Colonic mucosa (tissue), 4 donors: ENCODE results near the gene CHCHD3. TPM values are rescaled to one million over a fixed set of nuclear protein-coding genes. Genes with fewer than 3 reads are reported as not detected.

Experiments
- DNase-seq: peaks from one replicate; pipeline ENCODE4 v3.0.0-alpha.2; 2020
- H3K27ac ChIP-seq: fragments of 200-600 bp; one replicate; pipeline ENCODE4 v1.8.0; 2021
- H3K27me3 ChIP-seq: fragments of 200-600 bp; one replicate; pipeline ENCODE4 v1.8.0; 2021
- H3K36me3 ChIP-seq: fragments of 200-600 bp; one replicate; pipeline ENCODE4 v1.8.0; 2021
- H3K4me1 ChIP-seq: fragments of 200-600 bp; one replicate; pipeline ENCODE4 v1.8.0; 2021; ENCODE audit warnings: mild to moderate bottlenecking
- H3K4me3 ChIP-seq: fragments of 200-600 bp; one replicate; pipeline ENCODE4 v1.8.0; 2021
- H3K9ac ChIP-seq, 2 donors: one replicate each; pipeline ENCODE4 v1.7.0; 2013; ENCODE audit warnings: control low read depth in 2 of 2, low read depth in 2 of 2, low read length in 2 of 2
- H3K9me3 ChIP-seq: fragments of 200-600 bp; one replicate; pipeline ENCODE4 v1.8.0; 2021
- intact Hi-C: fragments of 100-400 bp; cut with DNase I; formaldehyde crosslinking; loops from one replicate; pipeline ENCODE4 v1.14.1; 2022
- total RNA-seq, 2 donors: library from RNA; stranded (reverse); fragmentation: NEBNext Ultra II Directional in 1 of 2; extraction: Animal tissue kit (Norgen Biotek cat#: 25700) in 1 of 2; gene quantifications; one replicate each; pipeline ENCODE4 v1.2.1, GENCODE V29; 2021
- TF ChIP-seq, protein P1 (sequence below): fragments of 200-600 bp; IDR thresholded peaks from one replicate; pipeline ENCODE4 v1.8.0; 2022; ENCODE audit warnings: antibody characterized with exemption, mild to moderate bottlenecking
- donor health status: healthy.
- donor health status: DM: no; HTN: no; CAD: no.
- donor health status: DM: no; HTN: no; CAD: no.

CHCHD3 gene
- total RNA-seq, 2 donors from 2014 or later, result 81.5 to 112 TPM

DNA sequence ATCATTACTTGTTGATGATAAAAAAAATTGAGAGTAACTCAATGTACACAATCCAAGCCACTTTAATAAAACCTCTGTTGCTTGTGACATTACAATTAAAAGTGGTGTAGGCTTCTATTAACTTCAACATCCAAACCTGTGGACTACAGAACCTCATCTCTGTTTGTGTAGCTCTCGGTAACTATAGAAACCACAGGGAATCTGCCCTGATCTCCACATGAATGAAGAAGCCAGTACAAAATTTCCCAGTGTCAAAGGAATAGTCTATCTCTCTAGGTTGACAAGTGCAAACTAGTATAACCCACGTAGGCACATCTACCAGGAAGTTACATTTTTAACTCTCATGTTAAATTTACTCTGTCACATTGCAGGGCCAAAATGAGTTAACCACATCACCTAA is 204.3 kb downstream of the CHCHD3 start:
- no peaks in the 10 kb centered on the region for H3K27me3 ChIP-seq
- H3K9ac ChIP-seq, result no peak overlapping the region
- no peak overlapping the region for H3K27ac ChIP-seq
- no peaks in the 10 kb centered on the region for H3K4me1 ChIP-seq
- H3K9me3 ChIP-seq, result no peaks in the 10 kb centered on the region
- TF ChIP-seq, protein P1, sequence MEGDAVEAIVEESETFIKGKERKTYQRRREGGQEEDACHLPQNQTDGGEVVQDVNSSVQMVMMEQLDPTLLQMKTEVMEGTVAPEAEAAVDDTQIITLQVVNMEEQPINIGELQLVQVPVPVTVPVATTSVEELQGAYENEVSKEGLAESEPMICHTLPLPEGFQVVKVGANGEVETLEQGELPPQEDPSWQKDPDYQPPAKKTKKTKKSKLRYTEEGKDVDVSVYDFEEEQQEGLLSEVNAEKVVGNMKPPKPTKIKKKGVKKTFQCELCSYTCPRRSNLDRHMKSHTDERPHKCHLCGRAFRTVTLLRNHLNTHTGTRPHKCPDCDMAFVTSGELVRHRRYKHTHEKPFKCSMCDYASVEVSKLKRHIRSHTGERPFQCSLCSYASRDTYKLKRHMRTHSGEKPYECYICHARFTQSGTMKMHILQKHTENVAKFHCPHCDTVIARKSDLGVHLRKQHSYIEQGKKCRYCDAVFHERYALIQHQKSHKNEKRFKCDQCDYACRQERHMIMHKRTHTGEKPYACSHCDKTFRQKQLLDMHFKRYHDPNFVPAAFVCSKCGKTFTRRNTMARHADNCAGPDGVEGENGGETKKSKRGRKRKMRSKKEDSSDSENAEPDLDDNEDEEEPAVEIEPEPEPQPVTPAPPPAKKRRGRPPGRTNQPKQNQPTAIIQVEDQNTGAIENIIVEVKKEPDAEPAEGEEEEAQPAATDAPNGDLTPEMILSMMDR, result no peak
- intact Hi-C loops, result no loop called here
- H3K36me3 ChIP-seq, result no peaks in the 10 kb centered on the region
- DNase-seq, result no peak
- H3K4me3 ChIP-seq, result no peak overlapping the region

DNA sequence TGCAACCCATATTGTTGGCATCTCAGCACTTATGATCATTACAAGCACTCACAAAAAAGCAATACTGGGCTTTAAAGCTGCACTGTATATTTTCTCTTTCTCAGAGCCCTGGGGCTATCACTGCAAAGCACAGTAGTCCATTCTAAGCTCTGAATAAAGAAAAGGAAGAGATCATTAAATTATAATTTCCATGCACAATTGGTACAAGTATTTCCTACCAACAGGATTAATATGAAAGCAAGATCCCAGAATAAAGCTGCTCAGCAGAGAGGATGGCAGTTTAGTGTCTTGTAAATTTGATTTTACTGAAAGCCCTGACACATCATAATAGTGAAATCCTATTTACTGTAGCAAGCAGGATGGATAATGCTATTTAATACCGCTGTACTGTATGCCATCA is 205.3 kb downstream of the CHCHD3 start:
- Histone ChIP-seq H3K27me3 (no peaks in the 10 kb centered on the region), H3K36me3 (no peaks in the 10 kb centered on the region), H3K9ac (no peak overlapping the region), H3K27ac (no peak overlapping the region), H3K4me3 (no peak overlapping the region), H3K9me3 (no peaks in the 10 kb centered on the region), H3K4me1 (no peaks in the 10 kb centered on the region)
- intact Hi-C loops, result no loop called here
- TF ChIP-seq, protein P1, result no peak
- DNase-seq, result no peak

DNA sequence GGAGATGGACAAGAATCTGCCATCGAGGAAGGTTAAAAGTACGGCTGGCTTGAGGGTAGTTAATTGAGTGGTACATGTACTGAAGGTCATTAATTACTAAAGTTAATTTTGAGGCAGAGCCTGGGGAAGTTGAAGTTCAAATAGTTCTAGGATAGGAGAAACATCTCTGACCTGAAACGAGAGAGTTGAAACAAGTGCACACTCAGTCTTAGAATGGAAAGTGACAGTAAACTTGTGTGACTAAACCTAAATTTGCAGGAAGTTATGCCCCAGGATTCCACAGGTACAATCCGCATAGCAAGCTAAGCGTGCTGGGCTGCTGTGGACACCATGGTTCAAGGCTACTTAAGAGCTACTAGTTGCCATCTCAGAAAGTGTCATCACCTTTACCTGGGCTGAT is 209.9 kb downstream of the CHCHD3 start:
- Histone ChIP-seq H3K9ac (no peak overlapping the region), H3K4me1 (no peaks in the 10 kb centered on the region), H3K4me3 (no peak overlapping the region), H3K27me3 (no peaks in the 10 kb centered on the region), H3K36me3 (no peaks in the 10 kb centered on the region), H3K9me3 (no peaks in the 10 kb centered on the region), H3K27ac (no peak overlapping the region)
- TF ChIP-seq, protein P1, result no peak
- intact Hi-C loops, result no loop called here
- no peak for DNase-seq

DNA sequence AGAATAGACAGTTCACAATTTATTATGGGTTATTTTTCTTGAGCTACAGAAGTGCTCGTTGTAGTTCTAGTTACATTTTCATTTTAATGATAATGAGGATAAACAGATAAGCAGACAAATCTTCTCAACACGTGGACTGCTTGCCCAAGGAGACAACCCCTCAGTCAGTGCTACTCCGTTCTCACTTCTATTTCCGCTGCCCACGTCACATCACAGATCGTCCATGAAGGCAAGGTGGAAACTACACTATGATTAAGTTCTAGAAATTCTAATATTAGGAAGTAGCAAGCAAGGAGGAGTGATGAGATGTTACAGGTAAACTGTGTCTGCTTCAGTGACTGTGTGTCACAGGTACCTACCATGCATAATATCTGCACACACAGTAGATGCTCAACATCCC is 210.5 kb downstream of the CHCHD3 start:
- Histone ChIP-seq H3K27me3 (no peaks in the 10 kb centered on the region), H3K9me3 (no peaks in the 10 kb centered on the region), H3K9ac (no peak overlapping the region), H3K36me3 (no peaks in the 10 kb centered on the region), H3K4me3 (no peak overlapping the region), H3K27ac (no peak overlapping the region), H3K4me1 (no peaks in the 10 kb centered on the region)
- intact Hi-C loops, result no loop called here
- DNase-seq, result no peak
- TF ChIP-seq, protein P1, result no peak

DNA sequence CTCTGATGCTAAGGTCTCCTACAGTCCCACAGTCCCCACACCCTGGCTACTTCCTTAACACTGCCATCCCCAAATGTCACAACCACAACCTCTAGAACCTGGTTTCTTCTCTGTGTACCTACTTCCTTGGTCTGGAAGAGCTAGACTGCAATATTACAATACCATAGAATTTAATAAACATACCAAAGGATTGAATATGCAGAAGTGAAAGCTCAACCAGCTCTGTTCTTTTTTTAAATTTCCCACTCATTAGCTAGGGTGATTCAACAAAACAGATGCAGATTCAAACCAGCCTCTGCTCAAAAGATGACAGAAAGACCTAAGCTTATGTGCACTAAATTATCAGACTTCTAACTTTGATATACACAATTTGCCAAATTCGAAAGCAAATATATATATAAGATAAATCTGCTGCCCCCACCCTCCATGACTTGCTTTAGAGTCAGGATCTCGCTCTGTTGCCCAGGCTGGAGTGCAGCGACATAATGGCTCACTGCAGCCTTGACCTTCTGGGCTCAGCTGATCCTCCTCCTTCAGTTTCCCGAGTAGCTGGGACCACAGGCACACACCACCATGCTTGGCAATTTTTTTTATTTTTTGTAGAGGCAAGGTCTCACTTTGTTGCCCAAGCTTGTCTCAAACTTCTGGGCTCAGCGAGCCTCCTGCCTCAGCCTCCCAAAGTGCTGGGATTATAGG is 212.6 kb downstream of the CHCHD3 start:
- Histone ChIP-seq H3K4me3 (no peak overlapping the region), H3K36me3 (no peaks in the 10 kb centered on the region), H3K9me3 (no peaks in the 10 kb centered on the region), H3K9ac (no peak overlapping the region), H3K4me1 (no peaks in the 10 kb centered on the region), H3K27ac (no peak overlapping the region), H3K27me3 (no peaks in the 10 kb centered on the region)
- no peak for DNase-seq
- intact Hi-C loops, result no loop called here
- TF ChIP-seq, protein P1, result no peak
